IPS-18a (cell line): ENCODE results near the gene BLTP1.
A peak's percentile ranks its signal among the peaks of the same experiment; 100 is the strongest.

Source experiments
- H3K27ac ChIP-seq: one replicate; pipeline ENCODE4 v1.5.1; 2013; ENCODE audit warnings: low read length
- H3K27me3 ChIP-seq: one replicate; pipeline ENCODE4 v1.6.1; 2013; ENCODE audit warnings: mild to moderate bottlenecking, low read length; ENCODE audit not compliant: control insufficient read depth, insufficient read depth
- H3K36me3 ChIP-seq: one replicate; pipeline ENCODE4 v1.6.1; 2013; ENCODE audit warnings: low read depth, low read length; ENCODE audit not compliant: control insufficient read depth
- H3K4me1 ChIP-seq: one replicate; pipeline ENCODE4 v1.6.1; 2013; ENCODE audit warnings: low read depth, low read length; ENCODE audit not compliant: control insufficient read depth
- H3K4me3 ChIP-seq: one replicate; pipeline ENCODE4 v1.5.1; 2013; ENCODE audit warnings: low read length
- H3K9ac ChIP-seq: one replicate; pipeline ENCODE4 v1.6.1; 2013; ENCODE audit warnings: mild to moderate bottlenecking, low read length, moderate library complexity
- H3K9me3 ChIP-seq: one replicate; pipeline ENCODE4 v1.6.1; 2013; ENCODE audit warnings: low read depth, low read length; ENCODE audit not compliant: control insufficient read depth

The BLTP1 gene

DNA sequence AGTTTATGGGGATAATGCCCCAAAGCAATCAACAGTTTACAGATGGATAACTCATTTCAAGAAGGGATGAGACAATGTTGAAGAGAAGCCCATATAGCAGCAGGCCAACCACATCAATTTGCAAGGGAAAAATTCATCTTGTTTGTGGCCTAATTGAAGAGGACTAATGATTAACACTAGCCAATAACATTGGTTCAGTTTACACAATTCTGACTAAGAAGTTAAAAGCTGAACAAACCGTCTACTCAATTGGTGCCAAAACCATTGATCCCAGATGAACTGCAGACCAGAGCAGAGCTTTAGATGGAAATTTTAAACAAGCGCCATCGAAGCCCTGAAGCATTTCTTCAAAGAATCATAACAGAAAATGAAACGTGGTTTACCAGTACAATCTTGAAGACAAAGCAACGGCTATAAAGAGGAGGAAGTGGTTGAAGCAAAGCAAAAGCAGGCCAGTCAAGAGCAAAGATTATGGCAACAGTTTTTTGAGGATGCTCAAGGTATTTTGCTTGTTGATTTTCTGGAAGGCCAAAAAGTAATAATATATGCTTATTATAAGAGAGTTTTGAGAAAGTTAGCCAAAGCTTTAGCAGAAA, 20.5 kb upstream of the BLTP1 start:
- H3K27me3 ChIP-seq: no peaks in the 10 kb centered on the region
- no peaks in the 10 kb centered on the region for H3K4me1 ChIP-seq
- no peak overlapping the region for H3K4me3 ChIP-seq
- H3K9me3 ChIP-seq: no peaks in the 10 kb centered on the region
- no peak overlapping the region for H3K27ac ChIP-seq
- no peaks in the 10 kb centered on the region for H3K36me3 ChIP-seq
- no peak overlapping the region for H3K9ac ChIP-seq

DNA sequence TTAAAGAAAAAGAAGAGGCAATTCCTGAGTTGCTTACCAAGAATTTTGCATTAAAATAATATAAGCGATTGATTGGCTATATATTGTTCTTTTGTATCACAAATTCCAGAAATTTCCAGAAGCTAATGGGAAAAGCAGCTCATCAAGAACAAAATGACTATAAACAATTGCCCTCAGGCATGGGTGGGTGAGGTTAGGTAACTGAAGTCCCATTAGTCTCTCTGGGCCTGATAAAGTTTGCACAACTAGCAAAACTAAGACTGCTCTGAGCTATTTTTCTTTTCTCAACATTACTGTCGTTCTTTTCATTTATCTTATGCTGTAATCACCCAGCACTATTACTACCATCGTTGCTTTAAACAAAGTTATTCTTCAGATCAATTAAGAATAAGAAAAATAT, 19.2 kb upstream of the BLTP1 start:
- H3K9ac ChIP-seq: no peak overlapping the region
- H3K4me1 ChIP-seq: no peaks in the 10 kb centered on the region
- H3K27me3 ChIP-seq: no peaks in the 10 kb centered on the region
- no peak overlapping the region for H3K4me3 ChIP-seq
- H3K36me3 ChIP-seq: no peaks in the 10 kb centered on the region
- H3K27ac ChIP-seq: no peak overlapping the region
- no peaks in the 10 kb centered on the region for H3K9me3 ChIP-seq

- Histone ChIP-seq H3K27me3 (no peaks in the 10 kb centered on the region), H3K9me3 (no peaks in the 10 kb centered on the region), H3K36me3 (no peaks in the 10 kb centered on the region), H3K4me3 (no peak overlapping the region), H3K4me1 (no peaks in the 10 kb centered on the region), H3K9ac (no peak overlapping the region), H3K27ac (no peak overlapping the region)
These were observed 13.0 kb upstream of the BLTP1 start for GRCh38 chr4:122139139-122139538.

DNA sequence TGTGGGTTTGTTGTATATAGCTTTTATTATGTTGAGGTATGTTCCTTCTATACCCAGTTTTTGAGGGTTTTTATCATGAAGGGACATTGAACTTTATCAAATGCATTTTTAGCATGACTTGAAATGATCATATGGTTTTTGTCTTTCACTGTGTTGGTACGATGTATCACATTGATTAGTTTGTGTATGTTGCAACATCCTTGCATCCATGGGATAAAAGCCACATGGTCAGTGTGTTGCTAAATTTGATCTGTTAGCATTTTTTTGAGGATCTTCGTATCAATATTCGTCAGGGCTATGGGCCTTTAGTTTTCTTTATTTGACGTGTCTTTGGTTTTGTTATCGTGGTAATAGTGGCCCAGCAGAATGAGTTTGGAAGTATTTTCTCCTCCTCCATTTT, 11.3 kb upstream of the BLTP1 start:
- Histone ChIP-seq H3K9me3 (no peaks in the 10 kb centered on the region), H3K27ac (no peak overlapping the region), H3K27me3 (no peaks in the 10 kb centered on the region), H3K4me1 (no peaks in the 10 kb centered on the region), H3K36me3 (no peaks in the 10 kb centered on the region), H3K9ac (no peak overlapping the region), H3K4me3 (no peak overlapping the region)

DNA sequence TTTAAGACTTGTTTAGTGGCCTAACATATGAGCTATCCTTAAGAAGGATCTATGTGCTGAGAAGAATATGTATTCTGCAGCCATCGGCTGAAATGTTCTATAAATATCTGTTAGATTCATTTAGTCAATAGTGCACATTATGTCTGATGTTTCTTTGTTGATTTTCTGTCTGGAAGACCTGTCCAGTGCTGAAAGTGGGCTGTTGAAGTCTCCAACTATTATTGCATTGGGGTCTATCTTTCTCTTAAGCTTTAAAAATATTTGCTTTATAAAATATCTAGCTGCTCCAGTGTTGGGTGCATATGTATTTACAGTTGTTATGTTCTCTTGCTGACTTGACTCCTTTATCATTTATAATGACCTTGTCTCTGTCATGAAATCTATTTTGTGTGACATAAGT, 9.4 kb upstream of the BLTP1 start:
- no peak overlapping the region for H3K9ac ChIP-seq
- no peaks in the 10 kb centered on the region for H3K27me3 ChIP-seq
- no peaks in the 10 kb centered on the region for H3K9me3 ChIP-seq
- no peak overlapping the region for H3K4me3 ChIP-seq
- no peak overlapping the region for H3K27ac ChIP-seq
- no peaks in the 10 kb centered on the region for H3K36me3 ChIP-seq
- no peaks in the 10 kb centered on the region for H3K4me1 ChIP-seq

DNA sequence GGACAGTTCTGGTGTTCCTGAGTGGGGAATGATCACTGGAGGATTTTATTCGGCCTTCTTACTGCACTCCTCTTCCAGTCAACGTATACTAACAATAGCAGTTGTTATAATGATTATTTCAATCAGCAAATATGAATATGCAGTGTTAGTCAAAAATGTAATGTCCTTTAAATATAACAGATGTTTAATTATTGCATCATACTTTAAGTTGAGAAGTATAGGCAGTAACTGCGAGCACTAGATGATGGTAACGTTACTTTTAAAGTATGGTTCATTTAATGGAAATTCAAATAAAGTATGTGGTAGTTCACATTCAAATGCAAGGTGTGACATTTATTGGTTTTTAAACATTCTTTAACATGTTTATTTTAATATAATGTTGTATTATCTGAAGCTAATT, 5.5 kb upstream of the BLTP1 start:
- H3K36me3 ChIP-seq: no peaks in the 10 kb centered on the region
- no peak overlapping the region for H3K4me3 ChIP-seq
- H3K4me1 ChIP-seq: peaks cover 5% of the 10 kb centered on the region
- H3K9ac ChIP-seq: no peak overlapping the region
- no peaks in the 10 kb centered on the region for H3K9me3 ChIP-seq
- H3K27ac ChIP-seq: no peak overlapping the region
- H3K27me3 ChIP-seq: no peaks in the 10 kb centered on the region

DNA sequence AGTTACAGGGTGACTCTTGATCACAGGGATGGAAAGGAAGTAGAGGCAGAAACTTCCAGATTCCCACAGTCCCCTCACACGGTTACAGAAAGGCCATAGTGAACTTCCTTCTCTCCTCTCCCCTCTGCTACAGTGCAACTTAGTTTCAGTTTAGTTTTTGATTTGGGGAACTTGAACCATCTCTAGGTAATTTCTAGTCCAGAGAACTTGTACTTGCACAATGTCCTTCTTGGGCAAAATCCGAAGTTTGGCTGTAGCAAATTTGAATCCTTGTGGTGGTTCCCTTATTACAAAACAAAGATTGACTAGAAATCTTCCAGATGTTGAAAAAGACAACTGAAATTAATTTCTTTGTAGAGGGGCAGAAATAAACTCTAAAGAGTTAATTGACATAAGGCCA, 1.2 kb upstream of the BLTP1 start:
- peaks cover 2% of the 10 kb centered on the region for H3K36me3 ChIP-seq

DNA sequence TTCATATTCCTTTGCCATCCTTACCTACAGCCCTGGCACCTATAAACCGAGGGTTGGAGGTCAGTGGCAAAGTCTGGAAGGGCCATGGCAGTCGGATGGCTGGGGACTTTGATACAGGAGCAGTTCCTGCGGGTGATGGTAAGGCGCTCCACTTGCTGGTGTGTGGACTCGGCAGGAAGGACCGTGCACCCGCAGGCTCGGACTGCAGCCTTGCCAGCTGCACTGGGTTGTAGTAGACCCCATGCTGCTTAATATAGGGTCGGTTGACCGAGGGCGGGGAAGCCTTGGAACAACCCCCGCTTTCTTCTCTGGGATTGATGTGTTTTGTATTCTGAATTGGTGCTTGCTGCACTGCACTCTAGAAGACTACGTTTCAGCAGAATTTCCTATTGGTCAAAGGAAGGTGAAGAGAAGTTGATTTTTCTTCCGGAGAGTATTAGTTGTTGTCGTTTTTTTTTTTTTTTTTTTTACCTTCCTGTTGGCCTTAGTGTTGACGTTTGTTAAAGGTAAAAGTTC, 638 bp downstream of the BLTP1 start:
- H3K4me3 ChIP-seq: peak overlapping the region; percentile 96
- H3K27me3 ChIP-seq: no peaks in the 10 kb centered on the region
- H3K9me3 ChIP-seq: no peaks in the 10 kb centered on the region
- H3K27ac ChIP-seq: no peak overlapping the region
- peak overlapping the region; percentile 76 for H3K9ac ChIP-seq
- peaks cover 11% of the 10 kb centered on the region for H3K4me1 ChIP-seq
- peaks cover 2% of the 10 kb centered on the region for H3K36me3 ChIP-seq

More for the DNA sequence above, 1.2 kb upstream of the BLTP1 start:
- no peak overlapping the region for H3K27ac ChIP-seq
- H3K9me3 ChIP-seq: no peaks in the 10 kb centered on the region
- no peaks in the 10 kb centered on the region for H3K27me3 ChIP-seq
- no peak overlapping the region for H3K9ac ChIP-seq
- H3K4me1 ChIP-seq: peaks cover 11% of the 10 kb centered on the region
- no peak overlapping the region for H3K4me3 ChIP-seq

DNA sequence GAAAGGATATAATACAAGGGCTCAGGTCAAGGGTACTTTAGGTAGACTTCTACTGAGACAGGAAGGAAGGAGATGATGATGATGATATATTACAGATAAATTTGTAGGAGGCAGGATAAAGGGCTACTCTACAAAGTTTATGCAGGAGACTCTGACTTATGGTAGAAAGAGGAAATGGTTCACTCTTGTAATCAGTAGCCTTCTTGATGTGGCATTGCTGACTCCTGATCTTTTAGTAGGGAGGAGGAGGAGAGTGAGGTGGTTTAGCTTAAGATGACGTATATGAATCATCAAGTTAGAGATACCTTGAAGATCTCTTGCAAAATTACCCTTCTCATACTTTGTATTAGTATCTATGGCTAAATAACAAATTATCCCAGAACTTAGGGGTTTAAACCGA, 4.7 kb downstream of the BLTP1 start:
- Histone ChIP-seq H3K9ac (no peak overlapping the region), H3K4me1 (peaks cover 5% of the 10 kb centered on the region), H3K4me3 (no peak overlapping the region), H3K27ac (no peak overlapping the region), H3K9me3 (no peaks in the 10 kb centered on the region), H3K27me3 (no peaks in the 10 kb centered on the region), H3K36me3 (peaks cover 2% of the 10 kb centered on the region)

DNA sequence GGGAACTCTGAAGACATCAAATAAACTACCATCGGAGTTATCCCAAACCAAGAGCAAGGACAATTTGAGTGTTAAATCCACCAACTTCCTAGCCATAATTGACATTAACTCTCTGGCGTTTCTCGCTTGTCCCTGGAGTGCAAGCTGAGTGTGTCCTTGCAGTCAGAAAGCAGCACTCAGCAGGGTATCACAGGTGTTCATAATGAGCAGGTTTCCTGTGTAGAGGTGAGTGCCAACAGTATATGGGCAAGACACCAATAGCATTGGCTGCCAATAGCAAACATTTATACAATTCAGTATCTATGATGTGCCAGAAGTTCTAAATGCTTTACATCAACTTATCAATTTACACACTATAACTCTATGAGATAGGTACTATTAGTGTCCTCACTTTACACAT, 11.2 kb downstream of the BLTP1 start:
- H3K36me3 ChIP-seq: no peaks in the 10 kb centered on the region
- H3K9me3 ChIP-seq: no peaks in the 10 kb centered on the region
- H3K27ac ChIP-seq: no peak overlapping the region
- H3K9ac ChIP-seq: no peak overlapping the region
- H3K4me3 ChIP-seq: no peak overlapping the region
- no peaks in the 10 kb centered on the region for H3K27me3 ChIP-seq
- H3K4me1 ChIP-seq: no peaks in the 10 kb centered on the region

- Histone ChIP-seq H3K9ac (no peak overlapping the region), H3K4me1 (no peaks in the 10 kb centered on the region), H3K36me3 (no peaks in the 10 kb centered on the region), H3K9me3 (no peaks in the 10 kb centered on the region), H3K27ac (no peak overlapping the region), H3K27me3 (no peaks in the 10 kb centered on the region), H3K4me3 (no peak overlapping the region)
These were observed 11.6 kb downstream of the BLTP1 start for GRCh38 chr4:122163767-122164166.

- no peak overlapping the region for H3K4me3 ChIP-seq
- no peak overlapping the region for H3K27ac ChIP-seq
- no peaks in the 10 kb centered on the region for H3K4me1 ChIP-seq
These were observed 15.2 kb downstream of the BLTP1 start for GRCh38 chr4:122167369-122167768.

More at GRCh38 chr4:122167369-122167768, 15.2 kb downstream of the BLTP1 start:
- no peaks in the 10 kb centered on the region for H3K27me3 ChIP-seq
- H3K36me3 ChIP-seq: no peaks in the 10 kb centered on the region
- H3K9ac ChIP-seq: no peak overlapping the region
- no peaks in the 10 kb centered on the region for H3K9me3 ChIP-seq
